Activated B cell treated with CpG ODN at 0.5 μM for 24 hours (primary cell): ENCODE results near the gene TGFBR2. TPM values are rescaled to one million over a fixed set of nuclear protein-coding genes. Genes with fewer than 3 reads are reported as not detected.

ENCODE experiments used
- ATAC-seq: fragments of 200-7000 bp; cut with Tn5 transposase; one replicate; pipeline ENCODE4 v1.10.0; 2021; ENCODE audit warnings: low read depth, mild to moderate bottlenecking, moderate library complexity
- CTCF ChIA-PET: fragments of 350-600 bp; sonication (Branson Sonifier 250); formaldehyde crosslinking; loops from one replicate; lab custom pipeline; 2021; ENCODE audit warnings: antibody characterized with exemption; lab: Charles Lee
- POLR2A ChIA-PET: fragments of 350-600 bp; sonication (Branson Sonifier 250); formaldehyde crosslinking; loops from one replicate; lab custom pipeline; 2021; ENCODE audit warnings: antibody characterized with exemption; lab: Charles Lee
- DNase-seq: peaks from one replicate; pipeline ENCODE4 v3.0.0; 2022
- H3K27ac Mint-ChIP-seq: one replicate; pipeline ENCODE4 v1.8.0; 2020; ENCODE audit warnings: mixed read lengths
- H3K27me3 Mint-ChIP-seq: one replicate; pipeline ENCODE4 v1.8.0; 2021; ENCODE audit warnings: mixed read lengths
- H3K36me3 Mint-ChIP-seq: one replicate; pipeline ENCODE4 v1.8.0; 2021; ENCODE audit warnings: low read depth, mixed read lengths
- H3K4me1 Mint-ChIP-seq: one replicate; pipeline ENCODE4 v1.8.0; 2021; ENCODE audit warnings: mixed read lengths
- H3K4me3 Mint-ChIP-seq: one replicate; pipeline ENCODE4 v1.8.0; 2020; ENCODE audit warnings: mild to moderate bottlenecking, mixed read lengths
- H3K9me3 Mint-ChIP-seq: one replicate; pipeline ENCODE4 v1.8.0; 2020; ENCODE audit warnings: mixed read lengths
- intact Hi-C: fragments of 100-400 bp; cut with micrococcal nuclease; formaldehyde crosslinking; loops from one replicate; pipeline ENCODE4 v1.15.1; 2024
- total RNA-seq: library from RNA; stranded (reverse); gene quantifications from 2 replicates; pipeline ENCODE4 v1.2.3, GENCODE V29; 2022
- TF ChIP-seq, protein P1 (sequence below): fragments of 200-600 bp; IDR thresholded peaks from one replicate; pipeline ENCODE4 v1.8.0; 2022; ENCODE audit warnings: antibody characterized with exemption, mild to moderate bottlenecking

TGFBR2 gene
- total RNA-seq, 1 donor from 2014 or later, result 104 TPM

DNA sequence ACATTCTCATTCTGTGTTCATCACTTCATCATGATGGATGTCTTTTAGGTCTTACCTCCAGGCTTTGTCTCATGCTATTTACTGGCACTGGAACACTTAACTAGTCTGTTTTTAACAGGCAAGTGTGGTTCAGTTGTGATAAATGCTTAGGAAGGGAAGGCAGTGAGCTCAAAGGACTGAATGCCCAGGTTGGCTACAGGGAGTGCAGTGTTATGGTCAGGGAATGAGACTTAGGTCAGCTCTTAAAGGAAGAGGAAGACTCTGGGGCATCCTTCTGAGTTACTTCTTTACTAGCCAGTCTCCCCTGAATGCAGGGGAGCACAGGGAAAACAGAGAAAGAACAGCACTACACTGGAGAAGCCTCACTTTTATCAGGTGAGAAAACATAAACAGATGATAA is 72.6 kb downstream of the TGFBR2 start:
- Mint-ChIP-seq H3K27me3 (no peaks in the 10 kb centered on the region), H3K36me3 (peaks cover 93% of the 10 kb centered on the region)

GRCh38 chr3:30680789-30681648 is 74.6 kb downstream of the TGFBR2 start:
- H3K27me3 Mint-ChIP-seq, result no peaks in the 10 kb centered on the region
- TF ChIP-seq, protein P1, sequence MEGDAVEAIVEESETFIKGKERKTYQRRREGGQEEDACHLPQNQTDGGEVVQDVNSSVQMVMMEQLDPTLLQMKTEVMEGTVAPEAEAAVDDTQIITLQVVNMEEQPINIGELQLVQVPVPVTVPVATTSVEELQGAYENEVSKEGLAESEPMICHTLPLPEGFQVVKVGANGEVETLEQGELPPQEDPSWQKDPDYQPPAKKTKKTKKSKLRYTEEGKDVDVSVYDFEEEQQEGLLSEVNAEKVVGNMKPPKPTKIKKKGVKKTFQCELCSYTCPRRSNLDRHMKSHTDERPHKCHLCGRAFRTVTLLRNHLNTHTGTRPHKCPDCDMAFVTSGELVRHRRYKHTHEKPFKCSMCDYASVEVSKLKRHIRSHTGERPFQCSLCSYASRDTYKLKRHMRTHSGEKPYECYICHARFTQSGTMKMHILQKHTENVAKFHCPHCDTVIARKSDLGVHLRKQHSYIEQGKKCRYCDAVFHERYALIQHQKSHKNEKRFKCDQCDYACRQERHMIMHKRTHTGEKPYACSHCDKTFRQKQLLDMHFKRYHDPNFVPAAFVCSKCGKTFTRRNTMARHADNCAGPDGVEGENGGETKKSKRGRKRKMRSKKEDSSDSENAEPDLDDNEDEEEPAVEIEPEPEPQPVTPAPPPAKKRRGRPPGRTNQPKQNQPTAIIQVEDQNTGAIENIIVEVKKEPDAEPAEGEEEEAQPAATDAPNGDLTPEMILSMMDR, result no peak
- ChIA-PET POLR2A (interaction anchor here (1.4 kb wide), 1 partner anchor 14 kb away, joined by 5 read pairs; no protein-coding TSS in a partner anchor), CTCF (interaction anchor here (1.7 kb wide), 1 partner anchor 361 kb away, joined by 6 read pairs; no protein-coding TSS in a partner anchor)
- DNase-seq, result no peak
- H3K27ac Mint-ChIP-seq, result peak overlapping the region; percentile 82
- ATAC-seq, result no peak
- intact Hi-C loops, result no loop called here
- H3K36me3 Mint-ChIP-seq, result peaks cover 91% of the 10 kb centered on the region
- no peak overlapping the region for H3K4me3 Mint-ChIP-seq
- peaks cover 75% of the 10 kb centered on the region for H3K4me1 Mint-ChIP-seq
- H3K9me3 Mint-ChIP-seq, result no peaks in the 10 kb centered on the region

More for the DNA sequence above, 72.6 kb downstream of the TGFBR2 start:
- Mint-ChIP-seq H3K4me3 (no peak overlapping the region), H3K27ac (peak overlapping the region; percentile 84), H3K9me3 (no peaks in the 10 kb centered on the region), H3K4me1 (peaks cover 84% of the 10 kb centered on the region)
- DNase-seq (no peak), ATAC-seq (no peak)
- POLR2A ChIA-PET, result interaction anchor here (0.6 to 1.4 kb wide), 7 partner anchors 10 to 184 kb away, joined by 3 to 9 read pairs (median 5); no protein-coding TSS in a partner anchor
- CTCF ChIA-PET, result interaction anchor here (1.0 to 1.3 kb wide), 3 partner anchors 14 to 358 kb away, joined by 3 to 4 read pairs (median 3); no protein-coding TSS in a partner anchor
- intact Hi-C loops, result loop anchor here (5.0 kb wide), 1 partner anchor 37 kb away; no protein-coding TSS in a partner anchor
- TF ChIP-seq, protein P1, result no peak

DNA sequence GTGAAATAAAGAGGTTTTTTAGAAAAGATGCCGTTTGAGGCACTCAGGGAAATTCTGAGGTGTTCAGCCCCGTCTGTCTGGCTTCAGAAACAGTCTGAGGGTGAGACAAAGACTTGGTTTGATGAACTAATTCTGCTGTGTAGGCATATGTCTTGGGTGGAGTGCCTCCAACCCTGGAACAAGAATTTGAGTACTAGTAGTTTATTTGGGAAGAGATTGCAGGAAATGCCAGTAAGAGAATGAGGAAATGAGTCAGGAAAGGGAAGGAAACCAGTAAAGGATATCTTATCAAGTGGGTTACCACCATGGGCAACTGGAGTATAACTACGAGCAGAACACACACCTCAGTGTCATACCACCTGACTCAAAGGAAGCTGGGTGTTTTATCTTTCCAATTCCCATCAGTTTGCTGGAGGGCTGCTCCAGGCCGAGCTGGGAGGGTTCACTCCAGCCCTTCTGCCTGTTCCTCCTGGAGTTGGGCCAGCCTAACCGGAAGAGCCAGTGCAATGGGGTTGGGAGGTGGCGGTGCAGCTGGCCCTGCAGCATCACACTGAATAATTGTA is 75.3 kb downstream of the TGFBR2 start:
- intact Hi-C loops, result loop anchor here (2.0 kb wide), 1 partner anchor 17 kb away; no protein-coding TSS in a partner anchor
- Mint-ChIP-seq H3K4me3 (no peak overlapping the region), H3K4me1 (peaks cover 71% of the 10 kb centered on the region), H3K27ac (peak overlapping the region; percentile 82), H3K9me3 (no peaks in the 10 kb centered on the region), H3K27me3 (no peaks in the 10 kb centered on the region), H3K36me3 (peaks cover 91% of the 10 kb centered on the region)
- no peak for DNase-seq
- no peak for ATAC-seq
- POLR2A ChIA-PET, result interaction anchor here (1.3 kb wide), 3 partner anchors 27 to 74 kb away, joined by 3 to 6 read pairs (median 5); no protein-coding TSS in a partner anchor
- TF ChIP-seq, protein P1, result no peak
- CTCF ChIA-PET, result interaction anchor here (1.7 kb wide), 1 partner anchor 362 kb away, joined by 6 read pairs; no protein-coding TSS in a partner anchor

DNA sequence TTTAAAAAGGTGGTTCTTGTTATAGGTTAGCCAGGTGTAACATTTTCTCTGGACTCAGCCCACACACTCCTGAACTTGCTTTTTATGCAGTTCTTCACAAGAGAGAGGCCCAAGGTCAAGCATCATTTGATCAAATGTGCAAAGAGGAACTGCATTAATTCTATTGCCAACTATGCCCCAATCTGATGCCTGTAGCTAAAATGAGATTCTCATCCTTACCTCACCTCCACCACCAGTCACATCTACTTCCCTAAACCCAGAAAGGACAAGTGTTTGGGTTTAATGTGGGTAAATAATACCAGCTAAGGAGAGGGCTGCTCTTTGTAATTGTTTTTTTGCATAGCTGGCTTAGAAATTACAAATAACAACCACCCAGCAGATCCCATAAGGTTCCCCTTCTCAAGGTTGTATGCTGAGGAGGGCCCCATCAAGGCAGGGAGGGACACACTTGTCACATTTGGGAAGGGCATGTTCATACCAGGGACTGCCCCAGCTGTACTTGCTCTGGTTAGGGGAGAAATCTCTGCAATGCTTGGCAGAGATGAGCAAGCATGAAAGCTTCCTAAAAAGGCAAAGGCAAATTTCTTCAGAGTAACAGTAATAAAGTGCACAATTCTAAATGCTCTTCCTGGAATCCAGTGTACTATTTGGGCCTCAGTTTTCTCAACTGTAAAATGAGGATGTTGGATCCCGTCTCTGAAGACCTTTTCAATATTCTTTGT is 76.2 kb downstream of the TGFBR2 start:
- ChIA-PET CTCF (interaction anchor here (1.2 to 1.7 kb wide), 3 partner anchors 10 to 363 kb away, joined by 3 to 6 read pairs (median 5); no protein-coding TSS in a partner anchor), POLR2A (interaction anchor here (0.9 to 1.3 kb wide), 5 partner anchors 13 to 75 kb away, joined by 3 to 6 read pairs (median 5); no protein-coding TSS in a partner anchor)
- peaks cover 91% of the 10 kb centered on the region for H3K36me3 Mint-ChIP-seq
- DNase-seq (no peak), ATAC-seq (peak; percentile 49)
- H3K9me3 Mint-ChIP-seq, result no peaks in the 10 kb centered on the region
- H3K4me3 Mint-ChIP-seq, result peak overlapping the region; percentile 9
- intact Hi-C loops, result loop anchor here (2.0 kb wide), 1 partner anchor 18 kb away; no protein-coding TSS in a partner anchor
- peak overlapping the region; percentile 82 for H3K27ac Mint-ChIP-seq
- no peaks in the 10 kb centered on the region for H3K27me3 Mint-ChIP-seq
- TF ChIP-seq, protein P1, result no peak
- H3K4me1 Mint-ChIP-seq, result peaks cover 66% of the 10 kb centered on the region
